ENCODE measurements around the gene CIDEB.
"Not testable (repeated sequence)": the region's sequence is repeated elsewhere in the genome, so short reads cannot be mapped to it uniquely, and the experiment has no call there.

CIDEB gene

GRCh38 chr14:24329073-24329663 is 21.4 kb upstream of the CIDEB start:
- TF ChIP-seq CTCF (IDR thresholded peaks at IDR 0.05; ENCODE audit: insufficient read depth, low read length, missing control alignments), result no peak
- H3K4me3 ChIP-seq (ENCODE audit: low read depth, low read length), result no peak overlapping the region
- no peak for DNase-seq (ENCODE audit: low read depth, low spot score)
- CTCF ChIA-PET, result interaction anchor here (1.0 to 37.5 kb wide), 9 partner anchors 10 to 98 kb away, joined by 3 to 1633 read pairs (median 14); partner anchors contain the start of genes CBLN3, CIDEB, DHRS1 and KHNYN
- POLR2A ChIA-PET, result no interaction called here

- POLR2A ChIA-PET; H3K4me3 ChIP-seq (ENCODE audit: low read depth, low read length); DNase-seq (ENCODE audit: low read depth, low spot score): not testable (repeated sequence)
- CTCF ChIA-PET, result interaction anchor here (0.5 to 37.5 kb wide), 12 partner anchors 9 to 343 kb away, joined by 3 to 1633 read pairs (median 6); partner anchors contain the start of genes CBLN3, CIDEB, DHRS1 and KHNYN
- TF ChIP-seq CTCF (IDR thresholded peaks at IDR 0.05; ENCODE audit: insufficient read depth, low read length, missing control alignments), result peak; percentile 17
These were observed 20.1 kb upstream of the CIDEB start for GRCh38 chr14:24327914-24328313.

GRCh38 chr14:24327303-24327702 is 19.5 kb upstream of the CIDEB start:
- no peak for TF ChIP-seq CTCF (IDR thresholded peaks at IDR 0.05; ENCODE audit: insufficient read depth, low read length, missing control alignments)
- CTCF ChIA-PET, result interaction anchor here (1.1 to 37.5 kb wide), 9 partner anchors 8 to 100 kb away, joined by 3 to 1633 read pairs (median 14); partner anchors contain the start of genes CBLN3, CIDEB, DHRS1 and KHNYN
- no peak overlapping the region for H3K4me3 ChIP-seq (ENCODE audit: low read depth, low read length)

GRCh38 chr14:24325963-24326362 is 18.2 kb upstream of the CIDEB start:
- H3K4me3 ChIP-seq (ENCODE audit: low read depth, low read length), result no peak overlapping the region
- DNase-seq (ENCODE audit: low read depth, low spot score), result no peak
- no peak for TF ChIP-seq CTCF (IDR thresholded peaks at IDR 0.05; ENCODE audit: insufficient read depth, low read length, missing control alignments)
- ChIA-PET CTCF (interaction anchor here (0.6 to 37.5 kb wide), 5 partner anchors 7 to 101 kb away, joined by 3 to 1633 read pairs (median 114); partner anchors contain the start of genes ADCY4, CBLN3, CIDEB and DHRS1), POLR2A (no interaction called here)

More at GRCh38 chr14:24327303-24327702, 19.5 kb upstream of the CIDEB start:
- no peak for DNase-seq (ENCODE audit: low read depth, low spot score)
- POLR2A ChIA-PET, result no interaction called here

- ChIA-PET CTCF (interaction anchor here (1.2 to 37.5 kb wide), 7 partner anchors 8 to 353 kb away, joined by 3 to 1633 read pairs (median 4); partner anchors contain the start of genes ADCY4, CBLN3, CIDEB and DHRS1), POLR2A (no interaction called here)
- H3K4me3 ChIP-seq (ENCODE audit: low read depth, low read length), result no peak overlapping the region
- TF ChIP-seq CTCF (IDR thresholded peaks at IDR 0.05; ENCODE audit: insufficient read depth, low read length, missing control alignments), result no peak
- DNase-seq (ENCODE audit: low read depth, low spot score), result no peak
These were observed 17.3 kb upstream of the CIDEB start for GRCh38 chr14:24325041-24325530.

- POLR2A ChIA-PET, result no interaction called here
- CTCF ChIA-PET, result interaction anchor here (0.6 to 37.5 kb wide), 5 partner anchors 8 to 103 kb away, joined by 3 to 1633 read pairs (median 114); partner anchors contain the start of genes ADCY4, CBLN3, CIDEB and DHRS1
- DNase-seq (ENCODE audit: low read depth, low spot score), result no peak
- no peak overlapping the region for H3K4me3 ChIP-seq (ENCODE audit: low read depth, low read length)
- no peak for TF ChIP-seq CTCF (IDR thresholded peaks at IDR 0.05; ENCODE audit: insufficient read depth, low read length, missing control alignments)
These were observed 16.2 kb upstream of the CIDEB start for GRCh38 chr14:24324024-24324423.

Data from AG04449 (cell line).